H1 (cell line): ENCODE data around the gene TIGIT. TPM values are rescaled to one million over a fixed set of nuclear protein-coding genes. Genes with fewer than 3 reads are reported as not detected.

Source experiments
- CTCF ChIA-PET: fragments of 300-600 bp; sonication (Branson Sonifier 250); formaldehyde crosslinking; loops from one replicate; lab custom pipeline; 2021; ENCODE audit not compliant: partially characterized antibody; lab: Charles Lee
- POLR2A ChIA-PET: fragments of 300-600 bp; sonication (Branson Sonifier 250); formaldehyde crosslinking; loops from one replicate; lab custom pipeline; 2021; ENCODE audit warnings: inconsistent platforms; ENCODE audit not compliant: partially characterized antibody; lab: Charles Lee
- DNase-seq, 2 experiments: peaks; one replicate each; pipeline versions ENCODE4 v3.0.0 to v3.0.0-alpha.2; 2010 to 2022; ENCODE audit warnings: low spot score in 2 of 2, low read depth in 1 of 2, mixed read lengths in 1 of 2
- FAIRE-seq: peaks from 2 replicates; lab custom pipeline; 2011; peaks lifted over from hg19 to GRCh38; lab: Jason Lieb, UNC
- H2AFZ ChIP-seq: 2 replicates; pipeline ENCODE4 v1.8.1; 2012; ENCODE audit warnings: low read length, inconsistent platforms
- H2AK5ac ChIP-seq: 2 replicates; pipeline ENCODE4 v1.6.1; 2013; ENCODE audit warnings: low read depth, low read length
- H2BK120ac ChIP-seq: replicated peaks from 2 replicates; pipeline ENCODE3; 2013; ENCODE audit warnings: low read depth, low read length, inconsistent platforms
- H2BK12ac ChIP-seq: 2 replicates; pipeline ENCODE4 v1.6.1; 2013; ENCODE audit warnings: low read depth, low read length
- H2BK15ac ChIP-seq: 2 replicates; pipeline ENCODE4 v1.6.1; 2013; ENCODE audit warnings: low read length
- H2BK20ac ChIP-seq: 2 replicates; pipeline ENCODE4 v1.6.1; 2013; ENCODE audit warnings: low read length
- H2BK5ac ChIP-seq: 2 replicates; pipeline ENCODE4 v1.6.1; 2013; ENCODE audit warnings: low read depth, low read length
- H3K14ac ChIP-seq: 2 replicates; pipeline ENCODE4 v1.6.1; 2013; ENCODE audit warnings: inconsistent platforms; ENCODE audit not compliant: insufficient read length
- H3K18ac ChIP-seq: 2 replicates; pipeline ENCODE4 v1.6.1; 2013; ENCODE audit warnings: low read length; ENCODE audit errors: extremely low read depth
- H3K23ac ChIP-seq: 2 replicates; pipeline ENCODE4 v1.6.1; 2013; ENCODE audit warnings: inconsistent platforms; ENCODE audit not compliant: insufficient read length
- H3K23me2 ChIP-seq: 2 replicates; pipeline ENCODE4 v1.6.1; 2013; ENCODE audit warnings: low read depth, low read length
- H3K27ac ChIP-seq: 2 replicates; pipeline ENCODE4 v1.6.1; 2011; ENCODE audit warnings: low read depth, low read length, inconsistent platforms
- H3K27me3 ChIP-seq, 4 experiments: replicated peaks in 1 of 4; 1 replicate in 1 of 4; 2 replicates in 3 of 4; pipeline versions ENCODE4 v1.6.1 to v1.8.1; 2011 to 2013; ENCODE audit warnings: low read length in 3 of 4, mild to moderate bottlenecking in 3 of 4, inconsistent platforms in 2 of 4, mixed read lengths in 2 of 4, moderate library complexity in 1 of 4; ENCODE audit not compliant: control insufficient read depth in 3 of 4, insufficient read depth in 3 of 4; ENCODE audit errors: extremely low read depth in 1 of 4
- H3K36me3 ChIP-seq, 4 experiments: 2 replicates each; pipeline versions ENCODE4 v1.6.1 to v1.8.1; 2011 to 2013; ENCODE audit warnings: mild to moderate bottlenecking in 4 of 4, low read length in 3 of 4, moderate library complexity in 2 of 4, control low read depth in 1 of 4, inconsistent platforms in 1 of 4; ENCODE audit not compliant: insufficient read depth in 4 of 4, control insufficient read depth in 2 of 4
- H3K4ac ChIP-seq: replicated peaks from 2 replicates; pipeline ENCODE3; 2013; ENCODE audit warnings: low read length, low read depth, mixed read lengths, inconsistent platforms; ENCODE audit not compliant: insufficient read length
- H3K4me1 ChIP-seq, 4 experiments: replicated peaks in 1 of 4; 1 replicate in 1 of 4; 2 replicates in 3 of 4; pipeline versions ENCODE4 v1.6.1 to v1.8.1; 2011 to 2013; ENCODE audit warnings: low read length in 3 of 4, inconsistent platforms in 2 of 4, mixed read lengths in 1 of 4; ENCODE audit not compliant: insufficient read depth in 4 of 4, control insufficient read depth in 3 of 4
- H3K4me2 ChIP-seq, 2 experiments: 2 replicates each; pipeline versions ENCODE4 v1.6.1 to v1.8.1; 2011 to 2013; ENCODE audit warnings: low read depth in 2 of 2, low read length in 2 of 2, control low read depth in 1 of 2, inconsistent platforms in 1 of 2, mild to moderate bottlenecking in 1 of 2; ENCODE audit not compliant: insufficient read depth in 1 of 2
- H3K4me3 ChIP-seq, 4 experiments: fragments of 200-600, 300-600 bp in 1 of 4; sonication (generic), shearing (Covaris generic), sonication (Bioruptor Twin) in 1 of 4; 2 replicates each; pipeline versions ENCODE4 v1.5.1 to v1.8.1; 2011 to 2016; ENCODE audit warnings: low read length in 4 of 4, low read depth in 3 of 4, control low read depth in 2 of 4, inconsistent platforms in 2 of 4, mild to moderate bottlenecking in 2 of 4, mixed read lengths in 1 of 4, moderate library complexity in 1 of 4; ENCODE audit not compliant: insufficient read depth in 2 of 4; ENCODE audit errors: extremely low read depth in 1 of 4
- H3K56ac ChIP-seq: replicated peaks from 2 replicates; pipeline ENCODE3; 2013; ENCODE audit warnings: low read depth, mild to moderate bottlenecking, mixed read lengths, low read length, inconsistent platforms; ENCODE audit not compliant: insufficient read length
- H3K79me1 ChIP-seq: 2 replicates; pipeline ENCODE4 v1.6.1; 2013; ENCODE audit warnings: low read depth, low read length, control low read depth
- H3K79me2 ChIP-seq, 2 experiments: 2 replicates each; pipeline versions ENCODE4 v1.6.1 to v1.8.1; 2012 to 2013; ENCODE audit warnings: low read length in 2 of 2, mild to moderate bottlenecking in 2 of 2, inconsistent platforms in 1 of 2; ENCODE audit not compliant: insufficient read depth in 2 of 2, control insufficient read depth in 1 of 2
- H3K9ac ChIP-seq, 4 experiments: replicated peaks in 1 of 4; 1 replicate in 1 of 4; 2 replicates in 3 of 4; pipeline versions ENCODE4 v1.6.1 to v1.8.1; 2011 to 2013; ENCODE audit warnings: low read depth in 3 of 4, low read length in 3 of 4, control low read depth in 2 of 4, mild to moderate bottlenecking in 2 of 4, moderate library complexity in 2 of 4, inconsistent platforms in 1 of 4; ENCODE audit errors: extremely low read depth in 1 of 4
- H3K9me3 ChIP-seq, 2 experiments: 2 replicates each; pipeline versions ENCODE4 v1.6.1 to v1.8.1; 2012 to 2013; ENCODE audit warnings: mild to moderate bottlenecking in 2 of 2, moderate library complexity in 2 of 2, control low read depth in 1 of 2, inconsistent platforms in 1 of 2, low read depth in 1 of 2, low read length in 1 of 2, mixed read lengths in 1 of 2; ENCODE audit not compliant: insufficient read depth in 2 of 2
- H4K20me1 ChIP-seq, 2 experiments: replicated peaks in 1 of 2; 2 replicates each; pipeline versions ENCODE3 to v1.8.1; 2011 to 2013; ENCODE audit warnings: inconsistent platforms in 2 of 2, low read length in 2 of 2, mild to moderate bottlenecking in 1 of 2; ENCODE audit not compliant: insufficient read depth in 2 of 2, control insufficient read depth in 1 of 2
- H4K5ac ChIP-seq: 2 replicates; pipeline ENCODE4 v1.6.1; 2013; ENCODE audit warnings: low read length, low read depth, mixed read lengths, inconsistent platforms; ENCODE audit not compliant: insufficient read length
- H4K8ac ChIP-seq: 2 replicates; pipeline ENCODE4 v1.8.0; 2013; ENCODE audit warnings: mild to moderate bottlenecking, moderate library complexity, low read length, inconsistent platforms; ENCODE audit not compliant: insufficient read depth; ENCODE audit errors: extremely low read depth
- H4K91ac ChIP-seq: replicated peaks from 2 replicates; pipeline ENCODE3; 2013; ENCODE audit warnings: low read length, mixed read lengths, inconsistent platforms; ENCODE audit not compliant: insufficient read length
- BCL11A ChIP-seq, 2 experiments: IDR thresholded peaks; one replicate each; pipeline ENCODE4 v1.6.1; 2011; ENCODE audit warnings: low read depth in 2 of 2, low read length in 2 of 2, mild to moderate bottlenecking in 2 of 2
- BRCA1 ChIP-seq: IDR thresholded peaks from 2 replicates; pipeline ENCODE4 v1.6.1; 2012; ENCODE audit warnings: low read depth, low read length, improper control_type of control experiment
- EZH2 ChIP-seq: fragments of 200-600 bp; sonication (generic); IDR thresholded peaks from 2 replicates; pipeline ENCODE4 v1.7.1; 2012; ENCODE audit warnings: low read depth, mild to moderate bottlenecking, moderate library complexity, low read length, inconsistent platforms; ENCODE audit not compliant: severe bottlenecking
- FOSL1 ChIP-seq: IDR thresholded peaks from 2 replicates; pipeline ENCODE4 v1.6.1; 2011; ENCODE audit warnings: mild to moderate bottlenecking, low read depth, low read length, moderate library complexity; ENCODE audit not compliant: insufficient read depth
- GABPA ChIP-seq: IDR thresholded peaks from 2 replicates; pipeline ENCODE4 v1.6.1; 2011; ENCODE audit warnings: mild to moderate bottlenecking, low read length, moderate library complexity, borderline replicate concordance; ENCODE audit not compliant: insufficient read depth
- KDM1A ChIP-seq: fragments of 200-600, 300-600 bp; sonication (generic); IDR thresholded peaks from 2 replicates; pipeline ENCODE4 v1.7.1; 2016; ENCODE audit warnings: mild to moderate bottlenecking, low read length, borderline replicate concordance
- MAFK ChIP-seq: IDR thresholded peaks from 2 replicates; pipeline ENCODE4 v1.6.1; 2012; ENCODE audit warnings: low read depth, mild to moderate bottlenecking, improper control_type of control experiment, low read length
- NRF1 ChIP-seq: IDR thresholded peaks from 2 replicates; pipeline ENCODE4 v1.6.1; 2011; ENCODE audit warnings: mild to moderate bottlenecking, low read depth, low read length, improper control_type of control experiment
- PHF8 ChIP-seq: fragments of 200-600 bp; sonication (generic); conservative IDR thresholded peaks from 2 replicates; pipeline ENCODE4 v1.7.1; 2012; ENCODE audit warnings: low read depth, mild to moderate bottlenecking, inconsistent platforms, low read length, moderate library complexity
- POU5F1 ChIP-seq: IDR thresholded peaks from 2 replicates; pipeline ENCODE4 v1.6.1; 2011; ENCODE audit warnings: low read depth, mild to moderate bottlenecking, low read length, moderate library complexity
- SIRT6 ChIP-seq: IDR thresholded peaks from one replicate; pipeline ENCODE4 v1.7.1; 2012; ENCODE audit warnings: low read length, inconsistent platforms
- SP4 ChIP-seq: IDR thresholded peaks from 2 replicates; pipeline ENCODE4 v1.6.1; 2012; ENCODE audit warnings: low read length, inconsistent platforms
- TAF1 ChIP-seq: IDR thresholded peaks from 2 replicates; pipeline ENCODE4 v1.6.1; 2011; ENCODE audit warnings: mild to moderate bottlenecking, low read depth, low read length
- polyA plus RNA-seq, 7 experiments: library from polyadenylated mRNA; depleted of rRNA in 3 of 7; stranded (reverse) in 5 of 7; unstranded in 2 of 7; fragments of >200 nt in 5 of 7; fragments of 200-250 nt in 2 of 7; gene quantifications; 1 replicate in 5 of 7; 2 replicates in 1 of 7; 4 replicates in 1 of 7; pipeline versions ENCODE4 v1.2.1 to v1.2.3, GENCODE V29; 2011 to 2013; ENCODE audit warnings: missing spikeins in 2 of 7, mixed read lengths in 2 of 7
- total RNA-seq: library from RNA; stranded (reverse); fragmentation: NEBNext Ultra II Directional; extraction: Animal tissue kit (Norgen Biotek cat#: 25700); gene quantifications from 2 replicates; pipeline ENCODE4 v1.2.1, GENCODE V29; 2021
- TF ChIP-seq, protein P1 (sequence below): IDR thresholded peaks from 2 replicates; pipeline ENCODE4 v1.6.1; 2012; ENCODE audit warnings: inconsistent platforms

TIGIT gene
- total and polyA plus RNA-seq, 2 of the 8 experiments (the other 6 are each of a cell fraction or from before 2014, with no cell fraction given): 0.02 TPM; not detected in 1

DNA sequence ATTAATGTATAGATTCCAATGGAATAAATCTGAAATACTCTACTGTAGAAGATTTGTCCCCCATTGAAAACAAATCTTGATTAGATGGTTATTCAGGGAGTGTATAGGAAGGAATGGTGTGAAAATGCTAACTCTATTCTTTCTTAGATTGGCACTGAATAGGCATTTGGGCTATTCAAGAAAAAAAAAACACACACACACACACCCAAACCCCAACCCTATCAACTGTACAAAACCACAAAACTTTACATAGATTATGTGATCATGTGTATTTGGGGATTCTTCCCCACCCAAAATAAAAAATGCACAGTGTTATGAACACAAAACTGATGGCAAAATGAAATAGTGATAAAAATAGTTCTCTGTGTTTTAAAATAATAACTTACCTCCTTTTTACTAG is 61.8 kb downstream of the TIGIT start:
- H3K23me2 ChIP-seq: no peaks in the 10 kb centered on the region
- no peak overlapping the region for H4K5ac ChIP-seq
- H3K9ac ChIP-seq: no peak overlapping the region
- no peaks in the 10 kb centered on the region for H3K79me1 ChIP-seq
- H2BK15ac ChIP-seq: no peak overlapping the region
- H3K23ac ChIP-seq: no peak overlapping the region
- no peak overlapping the region; the same call in 1 of the 2 replicates for H3K18ac ChIP-seq
- peaks cover 7 to 18% (median 12%) of the 10 kb centered on the region in 4 experiments for H3K4me1 ChIP-seq
- H4K91ac ChIP-seq: no peak overlapping the region
- H3K14ac ChIP-seq: no peak overlapping the region
- H2BK120ac ChIP-seq: peak overlapping the region; percentile 79
- no peaks in the 10 kb centered on the region for H3K79me2 ChIP-seq
- ChIA-PET POLR2A (interaction anchor here (1.0 kb wide), 1 partner anchor 10 kb away, joined by 4 read pairs; no protein-coding TSS in a partner anchor), CTCF (interaction anchor here (1.5 to 3.1 kb wide), 2 partner anchors 15 to 64 kb away, joined by 5 to 19 read pairs; no protein-coding TSS in a partner anchor)
- no peak for FAIRE-seq
- no peaks in the 10 kb centered on the region for H3K36me3 ChIP-seq
- H3K9me3 ChIP-seq: no peaks in the 10 kb centered on the region; a peak in 1 of 4 replicates
- peak overlapping the region in 1 of 4 experiments; percentile 8; a peak in 1 of 8 replicates for H3K4me3 ChIP-seq
- peak overlapping the region; percentile 23; the same call in 1 of the 2 replicates for H2BK5ac ChIP-seq
- H4K8ac ChIP-seq: no peak overlapping the region
- peak overlapping the region; percentile 28 to 39; a peak in 2 of 4 replicates for H3K4me2 ChIP-seq
- no peak overlapping the region for H2BK20ac ChIP-seq
- no peak overlapping the region for H2BK12ac ChIP-seq
- no peak overlapping the region for H3K27ac ChIP-seq
- no peak overlapping the region for H3K56ac ChIP-seq
- no peak for DNase-seq
- H2AFZ ChIP-seq: no peak overlapping the region
- no peak overlapping the region for H2AK5ac ChIP-seq
- no peak overlapping the region for H3K4ac ChIP-seq
- no peaks in the 10 kb centered on the region for H3K27me3 ChIP-seq
- H4K20me1 ChIP-seq: no peaks in the 10 kb centered on the region
- TF ChIP-seq PHF8: no peak
- no peak for TF ChIP-seq SIRT6
- TF ChIP-seq BCL11A (IDR thresholded peaks at IDR 0.05; ENCODE audit: low read depth in 2 of 2, low read length in 2 of 2): no peak
- TF ChIP-seq KDM1A: no peak
- TF ChIP-seq MAFK: no peak
- TF ChIP-seq FOSL1: no peak
- TF ChIP-seq NRF1: no peak
- no peak for TF ChIP-seq POU5F1
- TF ChIP-seq BRCA1: no peak
- no peak for TF ChIP-seq TAF1
- no peak for TF ChIP-seq SP4
- TF ChIP-seq, protein P1, sequence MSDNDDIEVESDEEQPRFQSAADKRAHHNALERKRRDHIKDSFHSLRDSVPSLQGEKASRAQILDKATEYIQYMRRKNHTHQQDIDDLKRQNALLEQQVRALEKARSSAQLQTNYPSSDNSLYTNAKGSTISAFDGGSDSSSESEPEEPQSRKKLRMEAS: no peak
- TF ChIP-seq GABPA: no peak
- TF ChIP-seq EZH2: no peak
